Endodermal cell (in vitro differentiated cells): ENCODE measurements around the gene BAG5. TPM values are rescaled to one million over a fixed set of nuclear protein-coding genes. Genes with fewer than 3 reads are reported as not detected.

ENCODE experiments used
- DNase-seq: peaks from one replicate; pipeline ENCODE4 v3.0.0-alpha.2; 2017
- H3K27ac ChIP-seq: 2 replicates; pipeline ENCODE4 v1.5.1; 2013; ENCODE audit warnings: mild to moderate bottlenecking, low read depth, low read length, moderate library complexity
- H3K27me3 ChIP-seq: 2 replicates; pipeline ENCODE4 v1.6.1; 2013; ENCODE audit warnings: mild to moderate bottlenecking, low read length, moderate library complexity; ENCODE audit not compliant: insufficient read depth, control insufficient read depth, poor library complexity, severe bottlenecking
- H3K36me3 ChIP-seq: 2 replicates; pipeline ENCODE4 v1.7.0; 2013; ENCODE audit warnings: mild to moderate bottlenecking, low read length, moderate library complexity; ENCODE audit not compliant: control insufficient read depth, insufficient read depth
- H3K4me1 ChIP-seq: one replicate; pipeline ENCODE4 v1.7.0; 2013; ENCODE audit warnings: low read length; ENCODE audit not compliant: control insufficient read depth, insufficient read depth
- H3K4me3 ChIP-seq: 2 replicates; pipeline ENCODE4 v1.5.1; 2013; ENCODE audit warnings: mild to moderate bottlenecking, low read length, moderate library complexity
- H3K9ac ChIP-seq: 2 replicates; pipeline ENCODE4 v1.6.1; 2013; ENCODE audit warnings: mild to moderate bottlenecking, low read length, moderate library complexity; ENCODE audit not compliant: poor library complexity, severe bottlenecking; ENCODE audit errors: extremely low read depth
- H3K9me3 ChIP-seq: 2 replicates; pipeline ENCODE4 v1.6.1; 2013; ENCODE audit warnings: mild to moderate bottlenecking, low read length, moderate library complexity; ENCODE audit not compliant: control insufficient read depth
- H3K27ac Mint-ChIP-seq: 2 replicates; pipeline ENCODE4 v1.8.0; 2020; ENCODE audit warnings: mixed read lengths
- H3K27me3 Mint-ChIP-seq: 2 replicates; pipeline ENCODE4 v1.8.0; 2021; ENCODE audit warnings: mild to moderate bottlenecking, mixed read lengths; ENCODE audit not compliant: insufficient read depth
- H3K36me3 Mint-ChIP-seq: 2 replicates; pipeline ENCODE4 v1.8.0; 2020; ENCODE audit warnings: low read depth, mixed read lengths
- H3K4me1 Mint-ChIP-seq: 2 replicates; pipeline ENCODE4 v1.8.0; 2020; ENCODE audit warnings: mixed read lengths
- H3K4me3 Mint-ChIP-seq: 2 replicates; pipeline ENCODE4 v1.8.0; 2020; ENCODE audit warnings: mild to moderate bottlenecking, moderate library complexity, mixed read lengths
- H3K9me3 Mint-ChIP-seq: 2 replicates; pipeline ENCODE4 v1.8.0; 2020; ENCODE audit warnings: mild to moderate bottlenecking, mixed read lengths
- WGBS, 2 experiments: methylation state at CpG; one replicate each; pipeline versions ENCODE4 v1.1.5 to v1.1.7; 2013; ENCODE audit warnings: missing lambda C conversion rate in 2 of 2, mixed read lengths in 1 of 2; ENCODE audit not compliant: insufficient coverage in 1 of 2, insufficient read length in 1 of 2; 5-methylcytosine and 5-hydroxymethylcytosine counted together
- total RNA-seq, 2 donors: library from RNA; stranded (reverse); fragmentation: NEBNext Ultra II Directional in 1 of 2; extraction: Animal tissue kit (Norgen Biotek cat#: 25700) in 1 of 2; gene quantifications; 2 replicates in 1 of 2; 3 replicates in 1 of 2; pipeline ENCODE4 v1.2.1, GENCODE V29; 2021
- TF ChIP-seq, protein P1 (sequence below): fragments of 200-600 bp; sonication (generic); conservative IDR thresholded peaks from 2 replicates; pipeline ENCODE4 v1.5.0; 2021; ENCODE audit warnings: antibody characterized with exemption, mild to moderate bottlenecking

BAG5 gene
- total RNA-seq, 2 donors from 2014 or later = 27.6 to 28.1 TPM

- Mint-ChIP-seq H3K27ac (peak overlapping the region; percentile 72), H3K36me3 (peaks cover 9% of the 10 kb centered on the region), H3K4me3 (peak overlapping the region; percentile 67), H3K9me3 (no peaks in the 10 kb centered on the region), H3K27me3 (peaks cover 14% of the 10 kb centered on the region), H3K4me1 (peaks cover 37% of the 10 kb centered on the region)
- Histone ChIP-seq H3K4me1 (peaks cover 33% of the 10 kb centered on the region), H3K9me3 (no peaks in the 10 kb centered on the region), H3K9ac (no peak overlapping the region), H3K27me3 (peaks cover 11% of the 10 kb centered on the region), H3K27ac (no peak overlapping the region), H3K4me3 (no peak overlapping the region), H3K36me3 (peaks cover 12% of the 10 kb centered on the region)
- DNase-seq = no peak
- TF ChIP-seq, protein P1, sequence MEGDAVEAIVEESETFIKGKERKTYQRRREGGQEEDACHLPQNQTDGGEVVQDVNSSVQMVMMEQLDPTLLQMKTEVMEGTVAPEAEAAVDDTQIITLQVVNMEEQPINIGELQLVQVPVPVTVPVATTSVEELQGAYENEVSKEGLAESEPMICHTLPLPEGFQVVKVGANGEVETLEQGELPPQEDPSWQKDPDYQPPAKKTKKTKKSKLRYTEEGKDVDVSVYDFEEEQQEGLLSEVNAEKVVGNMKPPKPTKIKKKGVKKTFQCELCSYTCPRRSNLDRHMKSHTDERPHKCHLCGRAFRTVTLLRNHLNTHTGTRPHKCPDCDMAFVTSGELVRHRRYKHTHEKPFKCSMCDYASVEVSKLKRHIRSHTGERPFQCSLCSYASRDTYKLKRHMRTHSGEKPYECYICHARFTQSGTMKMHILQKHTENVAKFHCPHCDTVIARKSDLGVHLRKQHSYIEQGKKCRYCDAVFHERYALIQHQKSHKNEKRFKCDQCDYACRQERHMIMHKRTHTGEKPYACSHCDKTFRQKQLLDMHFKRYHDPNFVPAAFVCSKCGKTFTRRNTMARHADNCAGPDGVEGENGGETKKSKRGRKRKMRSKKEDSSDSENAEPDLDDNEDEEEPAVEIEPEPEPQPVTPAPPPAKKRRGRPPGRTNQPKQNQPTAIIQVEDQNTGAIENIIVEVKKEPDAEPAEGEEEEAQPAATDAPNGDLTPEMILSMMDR = peak; percentile 49
- WGBS, 2 experiments = 74 to 83% methylated on average over 11 to 12 of the region's 12 CpGs
These were observed 38.2 kb downstream of the BAG5 start for GRCh38 chr14:103524002-103524935.

- Mint-ChIP-seq H3K9me3 (no peaks in the 10 kb centered on the region), H3K4me1 (peaks cover 38% of the 10 kb centered on the region), H3K27ac (no peak overlapping the region), H3K27me3 (peaks cover 14% of the 10 kb centered on the region), H3K4me3 (peak overlapping the region; percentile 67), H3K36me3 (peaks cover 9% of the 10 kb centered on the region)
- peaks cover 19% of the 10 kb centered on the region for H3K36me3 ChIP-seq
- H3K9me3 ChIP-seq = no peaks in the 10 kb centered on the region
- peak overlapping the region; percentile 56 for H3K4me3 ChIP-seq
- DNase-seq = no peak
- peaks cover 11% of the 10 kb centered on the region for H3K27me3 ChIP-seq
- H3K4me1 ChIP-seq = peaks cover 33% of the 10 kb centered on the region
- no peak overlapping the region for H3K27ac ChIP-seq
- TF ChIP-seq, protein P1 = no peak
- WGBS, 2 experiments = 44 to 50% methylated on average over 9 to 10 of the region's 10 CpGs
- no peak overlapping the region for H3K9ac ChIP-seq
These were observed 38.9 kb downstream of the BAG5 start for GRCh38 chr14:103523575-103523954.

DNA sequence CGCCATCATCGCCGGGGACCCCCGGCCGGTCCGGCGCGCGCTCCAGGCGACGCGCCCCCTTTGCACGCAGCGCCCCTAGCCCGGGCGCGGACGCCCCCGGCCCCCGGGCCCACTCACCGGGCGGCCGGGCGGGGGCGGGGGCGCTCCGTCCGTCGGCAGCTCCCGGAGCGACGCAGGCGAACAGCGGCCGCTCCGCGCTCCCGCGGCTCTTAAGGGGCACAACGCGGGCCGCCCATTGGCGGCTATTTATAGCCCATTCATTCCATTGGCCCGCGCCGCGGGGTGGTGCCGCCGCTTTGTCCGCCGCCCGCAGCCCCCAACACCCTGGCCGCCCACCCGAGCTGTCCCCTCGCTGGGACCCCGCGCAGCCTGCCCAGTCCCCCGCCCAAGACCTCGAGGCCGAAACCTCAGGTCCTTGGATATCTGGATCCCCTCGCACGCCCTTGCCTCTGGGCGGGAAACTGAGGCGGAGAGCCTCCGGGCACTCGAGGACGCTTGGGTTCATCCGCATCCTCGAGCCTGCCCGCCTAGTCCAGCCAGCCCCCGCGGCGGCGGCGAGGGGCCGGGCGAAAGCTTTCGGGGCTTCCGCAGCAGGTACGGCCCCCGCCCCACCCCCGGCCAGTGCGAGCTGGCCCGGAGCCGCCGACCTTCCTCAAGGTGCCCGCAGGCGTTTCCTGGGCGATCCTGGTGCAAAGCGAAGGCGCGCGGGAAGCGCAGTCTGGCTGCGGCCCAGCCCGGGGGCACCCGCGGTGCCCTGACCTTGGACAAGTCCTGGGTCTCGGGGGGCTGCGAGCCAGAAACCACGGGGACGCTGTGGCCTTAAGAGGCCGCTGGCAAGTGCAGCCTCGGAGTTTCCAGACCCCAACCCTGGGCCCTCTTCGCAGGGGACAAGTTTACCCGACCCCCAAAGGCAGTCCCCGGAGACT lies 39.5 kb downstream of the BAG5 start, which contains the start of gene CKB:
Gene CKB, minus strand, starts transcription at position 182 of the 926 bp plus-strand sequence. CDS start 337 bp downstream, outside the sequence.
- Histone ChIP-seq H3K27me3 (peaks cover 11% of the 10 kb centered on the region), H3K9me3 (no peaks in the 10 kb centered on the region), H3K4me3 (peak within 1 kb of the TSS; percentile 80), H3K36me3 (peaks cover 19% of the 10 kb centered on the region), H3K9ac (peak within 1 kb of the TSS; percentile 80), H3K27ac (peak within 1 kb of the TSS; percentile 76), H3K4me1 (peaks cover 29% of the 10 kb centered on the region)
- Mint-ChIP-seq H3K36me3 (peaks cover 9% of the 10 kb centered on the region), H3K27ac (no peak within 1 kb of the TSS), H3K9me3 (no peaks in the 10 kb centered on the region), H3K4me3 (peak within 1 kb of the TSS; percentile 67), H3K4me1 (peaks cover 34% of the 10 kb centered on the region), H3K27me3 (peaks cover 14% of the 10 kb centered on the region)
- peak; percentile 88 for DNase-seq
- WGBS, 2 experiments = 2 to 3% methylated on average over 44 to 107 of the region's 107 CpGs
- TF ChIP-seq, protein P1 = no peak
